Measurements from ENCODE around the gene NPIPB2. TPM values are rescaled to one million over a fixed set of nuclear protein-coding genes. Genes with fewer than 3 reads are reported as not detected.
"Not testable (repeated sequence)": the region's sequence is repeated elsewhere in the genome, so short reads cannot be mapped to it uniquely, and the experiment has no call there.

The NPIPB2 gene
- total RNA-seq, 1 experiment from 2014 or later: 4.3 TPM

DNA sequence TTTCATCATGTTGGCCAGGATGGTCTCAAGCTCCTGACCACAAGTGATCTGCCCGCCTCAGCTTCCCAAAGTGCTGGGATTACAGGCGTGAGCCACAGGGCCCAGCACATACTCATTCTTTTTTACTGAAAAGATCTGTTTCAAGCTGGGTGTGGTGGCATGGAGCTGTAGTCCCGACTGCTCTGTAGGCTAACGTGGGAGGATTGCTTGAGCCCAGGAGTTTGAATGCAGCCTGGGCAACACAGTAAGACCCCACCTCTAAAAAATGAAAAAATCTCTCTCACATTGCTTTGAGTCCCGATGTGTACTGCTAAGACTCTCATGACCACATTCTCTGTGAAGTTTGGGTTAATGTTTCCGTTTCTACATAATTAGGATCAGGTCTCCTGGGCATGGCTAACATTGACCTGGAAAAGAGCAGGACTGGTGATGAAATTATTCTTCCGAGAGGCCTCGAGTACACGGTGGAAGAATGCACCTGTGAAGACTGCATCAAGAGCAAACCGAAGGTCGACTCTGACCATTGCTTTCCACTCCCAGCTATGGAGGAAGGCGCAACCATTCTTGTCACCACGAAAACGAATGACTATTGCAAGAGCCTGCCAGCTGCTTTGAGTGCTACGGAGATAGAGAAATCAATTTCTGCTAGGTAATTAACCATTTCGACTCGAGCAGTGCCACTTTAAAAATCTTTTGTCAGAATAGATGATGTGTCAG, 25.5 kb upstream of the NPIPB2 start:
- H3K27me3 ChIP-seq: 0 out of 2 replicates have a peak, but pooled peaks cover 3% of the 10 kb centered on the region
- H3K36me3 ChIP-seq: no peaks in the 10 kb centered on the region
- no peaks in the 10 kb centered on the region for H3K9me3 ChIP-seq (replicated peaks)
- H3K27ac ChIP-seq: no peak overlapping the region
- no peak for DNase-seq
- H3K4me1 ChIP-seq: no peaks in the 10 kb centered on the region
- no peak overlapping the region for H3K4me3 ChIP-seq

DNA sequence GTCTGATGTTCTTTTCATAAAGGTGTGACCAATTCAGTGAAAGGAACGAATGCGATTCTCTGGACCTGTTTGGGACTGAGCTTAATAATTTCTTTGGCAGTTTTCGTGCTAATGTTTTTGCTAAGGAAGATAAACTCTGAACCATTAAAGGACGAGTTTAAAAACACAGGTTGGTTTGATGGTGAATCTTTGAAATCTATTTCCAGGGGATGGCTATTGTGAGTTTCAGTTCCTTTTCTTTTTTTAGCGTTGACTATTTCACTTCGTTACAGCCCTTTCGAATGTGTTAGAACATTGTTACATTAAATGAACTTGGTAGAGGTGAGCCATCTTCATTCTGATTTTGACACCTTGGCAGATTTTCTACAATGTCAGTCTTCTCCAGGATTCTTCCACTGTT, 24.3 kb upstream of the NPIPB2 start:
- 0 out of 2 replicates have a peak, but pooled peaks cover 3% of the 10 kb centered on the region for H3K27me3 ChIP-seq
- no peaks in the 10 kb centered on the region for H3K9me3 ChIP-seq (replicated peaks)
- no peaks in the 10 kb centered on the region for H3K4me1 ChIP-seq
- no peaks in the 10 kb centered on the region for H3K36me3 ChIP-seq
- DNase-seq: no peak
- no peak overlapping the region for H3K27ac ChIP-seq
- no peak overlapping the region for H3K4me3 ChIP-seq

DNA sequence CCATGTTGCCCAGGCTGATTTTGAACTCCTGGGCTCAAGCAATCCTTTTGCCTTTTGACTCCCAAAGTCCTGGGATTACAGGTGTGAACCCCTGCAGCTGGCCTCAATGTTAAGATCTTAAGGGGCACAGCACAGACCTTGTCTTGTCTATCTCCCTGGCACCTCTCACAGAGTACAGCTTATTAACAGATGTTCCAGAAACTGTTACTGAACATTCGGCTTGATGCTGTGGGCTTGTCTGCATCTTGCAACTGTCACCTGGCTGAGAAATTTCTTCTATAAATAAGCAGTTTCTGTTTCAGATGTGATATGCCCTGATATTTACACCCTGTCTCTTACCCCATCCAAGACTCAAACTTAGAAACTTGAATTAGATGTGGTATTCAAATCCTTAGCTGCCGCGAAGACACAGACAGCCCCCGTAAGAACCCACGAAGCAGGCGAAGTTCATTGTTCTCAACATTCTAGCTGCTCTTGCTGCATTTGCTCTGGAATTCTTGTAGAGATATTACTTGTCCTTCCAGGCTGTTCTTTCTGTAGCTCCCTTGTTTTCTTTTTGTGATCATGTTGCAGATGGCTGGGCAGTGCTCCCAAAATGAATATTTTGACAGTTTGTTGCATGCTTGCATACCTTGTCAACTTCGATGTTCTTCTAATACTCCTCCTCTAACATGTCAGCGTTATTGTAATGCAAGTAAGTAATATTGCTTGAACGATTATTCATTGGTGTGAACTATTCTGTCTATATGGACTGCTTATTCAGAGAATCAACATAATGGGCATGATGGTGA, 23.1 kb upstream of the NPIPB2 start, which contains the start of gene TNFRSF17:
TNFRSF17 (plus strand) TSS at position 450 of the 791 bp plus-strand sequence; CDS start at position 565, 115 bp downstream.
- Histone ChIP-seq H3K27ac (no peak within 1 kb of the TSS), H3K9me3 (replicated peaks) (no peaks in the 10 kb centered on the region)

DNA sequence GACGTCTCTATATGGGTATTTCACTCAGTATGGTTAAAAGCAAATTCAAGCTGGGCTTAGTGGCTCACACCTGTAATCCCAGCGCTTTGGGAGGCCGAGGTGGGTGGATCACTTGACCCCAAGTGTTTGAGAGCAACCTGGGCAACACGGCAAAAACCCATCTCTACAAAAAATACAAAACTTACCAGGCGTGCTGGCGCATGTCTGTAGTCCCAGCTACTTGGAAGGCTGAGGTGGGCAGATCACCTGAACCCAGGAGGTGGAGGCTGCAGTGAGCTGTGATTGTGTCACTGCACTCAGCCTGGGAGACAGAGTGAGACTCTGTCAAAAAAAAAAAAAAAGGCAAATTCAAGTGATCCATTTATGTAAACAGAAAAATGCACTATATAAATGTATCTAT, 21.9 kb upstream of the NPIPB2 start:
- no peak overlapping the region for H3K4me3 ChIP-seq
- no peak for DNase-seq
- H3K36me3 ChIP-seq: no peaks in the 10 kb centered on the region
- H3K4me1 ChIP-seq: no peaks in the 10 kb centered on the region
- 0 out of 2 replicates have a peak, but pooled peaks cover 3% of the 10 kb centered on the region for H3K27me3 ChIP-seq
- no peaks in the 10 kb centered on the region for H3K9me3 ChIP-seq (replicated peaks)
- no peak overlapping the region for H3K27ac ChIP-seq

More for the DNA sequence above, 23.1 kb upstream of the NPIPB2 start, which contains the start of gene TNFRSF17:
- no peak for DNase-seq
- H3K4me1 ChIP-seq: no peaks in the 10 kb centered on the region
- H3K27me3 ChIP-seq: 0 out of 2 replicates have a peak, but pooled peaks cover 3% of the 10 kb centered on the region
- no peak within 1 kb of the TSS for H3K4me3 ChIP-seq
- no peaks in the 10 kb centered on the region for H3K36me3 ChIP-seq

DNA sequence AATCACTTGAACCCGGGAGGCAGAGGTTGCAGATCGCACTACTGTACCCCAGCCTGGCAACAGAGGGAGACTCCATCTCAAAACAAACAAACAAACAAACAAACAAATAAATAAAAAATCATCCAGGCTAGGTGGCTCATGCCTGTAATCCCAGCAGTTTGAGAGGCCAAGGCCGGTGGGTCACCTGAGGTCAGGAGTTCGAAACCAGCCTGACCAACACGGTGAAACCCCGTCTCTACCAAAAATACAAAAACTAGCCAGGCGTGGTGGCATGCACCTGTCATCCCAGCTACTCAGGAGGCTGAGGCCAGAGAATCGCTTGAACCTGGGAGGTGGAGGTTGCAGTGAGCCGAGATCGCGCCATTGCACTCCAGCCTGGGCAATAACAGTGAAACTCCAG, 21.1 kb upstream of the NPIPB2 start:
- H3K4me3 ChIP-seq; H3K27ac ChIP-seq; H3K36me3 ChIP-seq; DNase-seq; H3K9me3 ChIP-seq (replicated peaks); H3K27me3 ChIP-seq; H3K4me1 ChIP-seq: not testable (repeated sequence)

DNA sequence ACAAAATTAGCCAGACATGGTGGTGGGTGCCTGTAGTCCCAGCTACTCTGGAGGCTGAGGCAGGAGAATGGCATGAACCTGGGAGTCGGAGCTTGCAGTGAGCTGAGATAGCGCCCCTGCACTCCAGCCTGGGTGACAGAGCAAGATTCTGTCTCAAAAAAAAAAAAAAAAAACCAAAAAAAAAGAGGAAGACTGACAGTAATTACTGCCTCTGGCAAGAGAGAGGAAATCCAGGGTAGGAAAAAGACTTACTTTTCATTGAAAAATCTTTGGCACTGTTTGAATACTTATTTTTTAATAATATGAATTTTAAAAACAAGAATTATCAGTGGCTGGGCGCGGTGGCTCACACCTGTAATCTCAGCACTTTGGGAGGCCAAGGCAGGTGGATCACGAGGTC, 20.6 kb upstream of the NPIPB2 start:
- DNase-seq; H3K4me1 ChIP-seq; H3K9me3 ChIP-seq (replicated peaks); H3K4me3 ChIP-seq; H3K27ac ChIP-seq; H3K27me3 ChIP-seq; H3K36me3 ChIP-seq: not testable (repeated sequence)

DNA sequence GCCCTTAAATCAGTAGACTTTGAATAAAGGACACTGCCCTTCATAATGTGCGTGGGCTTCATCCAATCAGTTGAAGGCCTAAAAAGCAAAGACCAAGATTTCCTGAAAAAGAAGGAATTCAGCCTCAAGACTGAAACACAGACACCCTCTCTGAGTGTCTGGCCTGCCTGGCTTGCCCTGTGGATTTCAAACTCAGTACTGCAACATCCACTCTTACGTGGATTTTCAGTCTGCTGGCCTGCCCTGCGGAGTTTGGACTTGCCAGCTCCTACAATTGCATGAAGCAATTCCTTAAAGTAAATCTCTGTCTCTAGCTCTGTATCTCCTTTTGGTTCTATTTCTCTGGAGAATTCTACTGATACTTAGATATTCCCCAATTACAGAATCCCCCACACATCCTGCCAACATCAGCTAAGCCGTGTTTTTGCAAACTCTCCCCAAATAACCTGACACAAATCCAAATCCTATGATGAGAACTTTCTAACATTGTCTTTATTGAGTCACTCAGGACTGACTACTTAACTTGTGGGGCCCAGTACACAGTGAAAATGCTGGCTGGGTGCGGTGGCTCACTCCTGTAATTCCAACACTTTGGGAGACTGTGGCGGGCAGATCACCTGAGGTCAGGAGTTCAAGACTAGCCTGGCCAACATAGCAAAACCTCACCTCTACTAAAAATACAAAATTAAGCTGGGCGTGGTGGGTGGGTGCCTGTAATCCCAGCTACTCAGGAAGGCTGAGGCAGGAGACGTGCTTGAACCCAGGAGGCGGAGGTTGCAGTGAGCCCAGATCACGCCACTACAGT, 15.9 kb upstream of the NPIPB2 start:
- H3K27ac ChIP-seq: no peak overlapping the region
- H3K27me3 ChIP-seq: no peaks in the 10 kb centered on the region
- no peak for DNase-seq
- H3K36me3 ChIP-seq: no peaks in the 10 kb centered on the region
- no peaks in the 10 kb centered on the region for H3K9me3 ChIP-seq (replicated peaks)
- H3K4me1 ChIP-seq: no peaks in the 10 kb centered on the region
- H3K4me3 ChIP-seq: no peak overlapping the region

DNA sequence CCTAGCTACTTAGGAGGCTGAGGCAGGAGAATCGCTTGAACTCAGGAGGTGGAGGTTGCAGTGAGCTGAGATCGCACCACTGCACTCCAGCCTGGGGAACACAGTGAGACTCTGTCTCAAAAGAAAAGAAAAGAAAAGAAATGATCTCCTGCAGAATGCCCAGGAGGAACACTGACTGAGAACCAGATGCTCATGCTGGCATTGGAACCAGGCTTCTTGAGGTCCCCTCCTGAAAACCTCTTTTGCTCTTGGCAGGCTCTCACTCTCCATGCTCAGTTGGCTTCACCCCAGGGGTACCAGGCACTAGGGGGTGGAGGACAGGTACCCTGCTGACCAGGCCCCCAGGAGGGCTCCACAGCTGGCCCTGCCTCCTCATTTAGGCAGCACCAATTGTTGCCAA, 14.7 kb upstream of the NPIPB2 start:
- DNase-seq: no peak
- Histone ChIP-seq H3K9me3 (replicated peaks) (no peaks in the 10 kb centered on the region), H3K27me3 (no peaks in the 10 kb centered on the region), H3K4me3 (no peak overlapping the region), H3K4me1 (no peaks in the 10 kb centered on the region), H3K27ac (no peak overlapping the region), H3K36me3 (no peaks in the 10 kb centered on the region)

DNA sequence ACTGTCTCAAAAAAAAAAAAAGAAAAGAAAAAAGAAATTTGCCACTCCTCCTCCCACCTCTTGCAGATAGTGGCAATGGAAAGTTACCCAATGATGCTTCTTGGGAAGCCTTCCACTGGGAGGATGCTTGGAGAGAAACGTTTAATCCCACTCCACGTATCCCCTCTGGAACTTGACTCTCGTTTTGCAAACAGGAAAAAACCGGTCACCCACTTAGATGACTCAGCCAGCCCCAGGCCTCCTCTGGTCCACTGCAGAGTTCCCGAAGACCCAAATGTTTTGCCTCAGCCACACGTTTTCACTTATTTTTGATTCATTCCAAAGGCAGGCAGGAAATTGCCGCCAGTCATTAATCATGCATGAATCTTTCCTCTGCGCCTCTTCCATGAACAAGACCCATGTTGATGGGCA, 13.9 kb upstream of the NPIPB2 start:
- no peak for DNase-seq
- H3K4me1 ChIP-seq: no peaks in the 10 kb centered on the region
- no peak overlapping the region for H3K27ac ChIP-seq
- H3K4me3 ChIP-seq: no peak overlapping the region
- no peaks in the 10 kb centered on the region for H3K9me3 ChIP-seq (replicated peaks)
- no peaks in the 10 kb centered on the region for H3K36me3 ChIP-seq
- no peaks in the 10 kb centered on the region for H3K27me3 ChIP-seq

DNA sequence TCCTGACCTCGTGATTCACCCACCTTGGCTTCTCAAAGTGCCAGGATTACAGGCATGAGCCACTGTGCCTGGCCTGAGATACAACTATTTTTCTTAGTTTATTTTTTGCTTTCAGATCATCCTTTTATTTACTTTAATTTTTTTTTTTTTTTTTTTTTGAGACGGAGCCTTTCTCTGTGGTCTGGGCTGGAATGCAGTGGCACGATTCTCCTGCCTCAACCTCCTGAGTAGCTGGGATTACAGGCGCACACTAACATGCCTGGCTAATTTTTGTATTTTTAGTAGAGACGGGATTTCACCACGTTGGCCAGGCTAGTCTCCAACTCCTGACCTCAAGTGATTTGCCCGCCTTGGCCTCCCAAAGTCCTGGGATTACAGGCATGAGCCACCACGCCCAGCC, 11.7 kb upstream of the NPIPB2 start:
- DNase-seq; H3K9me3 ChIP-seq (replicated peaks); H3K27ac ChIP-seq; H3K4me3 ChIP-seq; H3K27me3 ChIP-seq; H3K4me1 ChIP-seq; H3K36me3 ChIP-seq: not testable (repeated sequence)

DNA sequence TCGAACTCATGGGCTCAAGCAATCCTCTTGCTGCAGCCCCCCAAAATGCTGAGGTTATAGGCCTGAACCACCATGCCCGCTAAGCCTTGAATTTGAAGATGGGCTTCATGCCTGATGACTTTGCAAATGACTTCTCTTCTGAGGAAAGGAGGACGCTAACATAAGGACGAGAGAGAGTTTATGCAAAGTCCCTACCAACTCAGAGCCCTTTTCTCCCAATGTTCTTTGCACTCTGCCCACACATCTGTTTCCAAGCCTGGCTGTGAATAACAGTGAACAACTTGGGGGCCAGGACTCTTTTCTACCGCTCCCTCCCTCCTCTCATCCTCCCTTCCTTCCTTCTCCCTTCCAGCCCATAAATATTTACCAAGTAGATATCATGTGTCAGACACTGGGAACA, 8.5 kb upstream of the NPIPB2 start:
- no peaks in the 10 kb centered on the region for H3K27me3 ChIP-seq
- no peaks in the 10 kb centered on the region for H3K9me3 ChIP-seq (replicated peaks)
- no peaks in the 10 kb centered on the region for H3K4me1 ChIP-seq
- no peaks in the 10 kb centered on the region for H3K36me3 ChIP-seq
- DNase-seq: no peak
- H3K27ac ChIP-seq: no peak overlapping the region
- H3K4me3 ChIP-seq: no peak overlapping the region

DNA sequence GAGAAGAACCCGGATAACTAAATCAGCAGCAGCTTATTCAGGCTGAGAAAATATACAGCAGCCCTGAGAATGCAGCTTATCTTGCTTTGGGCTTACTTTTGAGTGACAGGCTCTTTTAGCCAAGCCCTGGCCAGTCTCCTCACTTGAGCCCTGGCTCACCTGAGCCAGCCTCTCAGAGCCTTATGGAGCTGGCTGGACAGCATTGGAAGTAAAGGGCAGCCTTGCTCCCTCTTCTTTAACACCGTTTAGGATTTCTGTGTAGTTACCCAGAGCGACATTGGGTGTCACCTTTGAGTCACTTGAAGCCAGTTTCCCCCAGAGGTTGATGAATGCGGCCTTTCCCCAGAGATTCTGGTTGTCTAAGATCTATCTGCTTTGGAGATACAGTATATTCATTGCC, 7.7 kb upstream of the NPIPB2 start:
- no peak overlapping the region for H3K4me3 ChIP-seq
- H3K9me3 ChIP-seq (replicated peaks): no peaks in the 10 kb centered on the region
- no peaks in the 10 kb centered on the region for H3K36me3 ChIP-seq
- peak in 1 of 2 experiments; percentile 54 for DNase-seq
- H3K27me3 ChIP-seq: no peaks in the 10 kb centered on the region
- no peak overlapping the region for H3K27ac ChIP-seq
- H3K4me1 ChIP-seq: no peaks in the 10 kb centered on the region

DNA sequence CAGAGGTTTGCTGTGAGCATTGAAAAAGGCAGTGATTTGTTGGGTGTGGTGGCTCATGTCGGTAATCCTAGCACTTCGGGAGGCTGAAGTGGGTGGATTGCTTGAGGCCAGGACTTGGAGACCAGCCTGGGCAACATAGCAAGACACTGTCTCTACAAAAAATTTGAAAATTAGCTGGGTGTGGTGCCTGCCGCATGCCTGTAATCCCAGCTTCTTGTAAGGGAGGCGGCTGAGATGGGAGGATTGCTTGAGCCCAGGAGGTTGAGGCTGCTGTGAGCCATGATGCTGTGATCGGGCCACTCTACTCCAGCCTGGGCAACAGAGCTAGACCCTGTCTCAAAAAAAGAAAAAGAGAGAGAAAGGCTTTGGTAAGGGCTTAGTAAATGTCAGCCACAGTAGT, 7.0 kb upstream of the NPIPB2 start:
- no peak overlapping the region for H3K4me3 ChIP-seq
- no peaks in the 10 kb centered on the region for H3K27me3 ChIP-seq
- H3K9me3 ChIP-seq (replicated peaks): no peaks in the 10 kb centered on the region
- no peak overlapping the region for H3K27ac ChIP-seq
- DNase-seq: no peak
- no peaks in the 10 kb centered on the region for H3K36me3 ChIP-seq
- H3K4me1 ChIP-seq: no peaks in the 10 kb centered on the region

DNA sequence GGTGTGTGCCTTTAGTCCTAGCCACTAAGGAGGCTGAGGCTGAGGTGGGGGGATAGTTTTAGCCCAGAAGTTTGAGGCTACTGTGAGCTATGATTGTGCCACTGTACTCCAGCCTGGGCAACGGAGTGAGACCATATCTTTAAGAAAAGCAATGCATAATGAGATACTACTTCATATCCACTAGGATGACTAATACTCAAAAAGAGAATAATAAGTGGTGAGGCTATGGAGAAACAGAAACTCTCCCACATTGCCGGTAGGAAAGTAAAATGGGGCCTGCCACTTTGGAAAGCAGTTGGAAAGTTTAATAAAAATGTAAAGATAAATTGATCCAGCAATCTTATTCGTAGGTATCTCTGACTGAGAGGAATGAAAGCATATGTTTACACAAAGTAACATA, 4.6 kb upstream of the NPIPB2 start:
- Histone ChIP-seq H3K27ac (no peak overlapping the region), H3K36me3 (no peaks in the 10 kb centered on the region), H3K4me3 (no peak overlapping the region), H3K4me1 (no peaks in the 10 kb centered on the region), H3K27me3 (no peaks in the 10 kb centered on the region), H3K9me3 (replicated peaks) (no peaks in the 10 kb centered on the region)
- no peak for DNase-seq

DNA sequence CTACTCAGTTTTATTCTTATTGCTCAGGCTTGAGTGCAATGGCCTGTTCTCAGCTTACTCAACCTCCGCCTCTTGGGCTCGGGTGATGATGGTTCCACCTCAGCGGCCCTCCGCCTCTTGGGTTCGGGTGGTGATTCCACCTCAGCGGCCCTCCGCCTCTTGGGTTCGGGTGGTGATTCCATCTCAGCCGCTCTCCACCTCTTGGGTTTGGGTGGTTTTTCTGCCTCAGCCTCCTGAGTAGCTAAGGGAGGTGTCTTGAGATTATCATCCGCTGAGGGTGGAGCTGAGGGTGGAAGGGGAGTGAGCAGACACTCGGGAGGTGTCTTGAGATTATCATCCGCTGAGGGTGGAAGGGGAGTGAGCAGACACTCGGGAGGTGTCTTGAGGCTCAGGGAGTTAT, 14.5 kb downstream of the NPIPB2 start:
- not testable (repeated sequence) for H3K36me3 ChIP-seq; H3K27ac ChIP-seq; H3K9me3 ChIP-seq (replicated peaks); H3K4me3 ChIP-seq; H3K4me1 ChIP-seq; DNase-seq; H3K27me3 ChIP-seq

Data from SJCRH30 (cell line).